GM12878 (cell line): Measurements from ENCODE around the gene EEPD1. TPM values are rescaled to one million over a fixed set of nuclear protein-coding genes. Genes with fewer than 3 reads are reported as not detected.
A peak's percentile ranks its signal among the peaks of the same experiment; 100 is the strongest.

Experiments used
- ATAC-seq: fragments of 200-7000 bp; cut with Tn5 transposase; 3 replicates; pipeline ENCODE4 v1.9.1; 2020; ENCODE audit warnings: mild to moderate bottlenecking, moderate library complexity
- BruUV-seq: library from RNA; stranded (reverse); fragments of 400-500 nt; replicated peaks from 2 replicates; lab custom pipeline; 2021; lab: Mats Ljungman, UMichigan
- CTCF ChIA-PET: fragments of 300-600 bp; sonication (Branson Sonifier 250); formaldehyde crosslinking; extraction: SDS; loops from one replicate; lab custom pipeline; 2021; ENCODE audit warnings: inconsistent platforms; lab: Yijun Ruan, JAX
- POLR2A ChIA-PET: fragments of 350-600 bp; formaldehyde crosslinking; extraction: SDS; loops from one replicate; lab custom pipeline; 2021; ENCODE audit warnings: inconsistent platforms; lab: Charles Lee
- RAD21 ChIA-PET: fragments of 300-600 bp; sonication (Branson Sonifier 250); formaldehyde crosslinking; loops from one replicate; lab custom pipeline; 2023; ENCODE audit warnings: antibody characterized with exemption; ENCODE audit not compliant: unreplicated experiment; lab: Charles Lee
- SMC1A ChIA-PET: fragments of 300-600 bp; sonication (Branson Sonifier 250); formaldehyde crosslinking; loops from one replicate; lab custom pipeline; 2023; ENCODE audit not compliant: unreplicated experiment, uncharacterized antibody; lab: Charles Lee
- DNase-seq: peaks from one replicate; pipeline ENCODE4 v3.0.0-alpha.2; 2011; ENCODE audit warnings: low read depth, low spot score
- FAIRE-seq: peaks from 3 replicates; lab custom pipeline; 2011; peaks lifted over from hg19 to GRCh38; lab: Jason Lieb, UNC
- H2AFZ ChIP-seq: 2 replicates; pipeline ENCODE4 v1.6.0; 2011; ENCODE audit warnings: low read depth, low read length, control low read depth; ENCODE audit not compliant: control insufficient read depth
- H3K27ac ChIP-seq: 2 replicates; pipeline ENCODE4 v1.5.1; 2011; ENCODE audit warnings: control low read depth; ENCODE audit not compliant: control insufficient read depth, insufficient read depth
- H3K27me3 ChIP-seq, 2 experiments: replicated peaks in 1 of 2; 2 replicates each; pipeline versions ENCODE4 v1.6.0 to v1.6.1; 2011; ENCODE audit warnings: low read length in 1 of 2; ENCODE audit not compliant: control insufficient read depth in 2 of 2, insufficient read depth in 2 of 2
- H3K36me3 ChIP-seq, 2 experiments: 2 replicates each; pipeline ENCODE4 v1.5.1; 2011; ENCODE audit warnings: low read length in 1 of 2; ENCODE audit not compliant: control insufficient read depth in 2 of 2, insufficient read depth in 2 of 2
- H3K4me1 ChIP-seq: 2 replicates; pipeline ENCODE4 v1.6.1; 2011; ENCODE audit warnings: mild to moderate bottlenecking, low read length, moderate library complexity, mixed read lengths; ENCODE audit not compliant: control insufficient read depth, insufficient read depth
- H3K4me2 ChIP-seq: 2 replicates; pipeline ENCODE4 v1.6.0; 2011; ENCODE audit warnings: control low read depth; ENCODE audit not compliant: control insufficient read depth, insufficient read depth
- H3K4me3 ChIP-seq: fragments of 200-600 bp; sonication (generic); 2 replicates; pipeline ENCODE4 v1.5.1; 2016
- H3K79me2 ChIP-seq: 2 replicates; pipeline ENCODE4 v1.6.0; 2011; ENCODE audit warnings: low read length; ENCODE audit not compliant: control insufficient read depth, insufficient read depth
- H3K9ac ChIP-seq: 2 replicates; pipeline ENCODE4 v1.8.0; 2011; ENCODE audit warnings: low read length, control low read depth, mixed read lengths; ENCODE audit not compliant: control insufficient read depth, insufficient read depth
- H3K9me3 ChIP-seq: replicated peaks from 3 replicates; pipeline ENCODE4 v1.5.1; 2011; ENCODE audit warnings: mild to moderate bottlenecking, low read length; ENCODE audit not compliant: control insufficient read depth, insufficient read depth
- H4K20me1 ChIP-seq: 2 replicates; pipeline ENCODE4 v1.6.0; 2011; ENCODE audit not compliant: control insufficient read depth, insufficient read depth
- ASH2L ChIP-seq: fragments of 300-600, 200-600 bp; sonication (generic); IDR thresholded peaks from 2 replicates; pipeline ENCODE4 v1.6.1; 2017; ENCODE audit warnings: low read depth, mild to moderate bottlenecking, borderline replicate concordance
- CBX5 ChIP-seq: sonication (generic); IDR thresholded peaks from 2 replicates; pipeline ENCODE4 v1.6.1; 2016; ENCODE audit warnings: low read depth, moderate library complexity, mild to moderate bottlenecking, inconsistent platforms
- FOXM1 ChIP-seq: IDR thresholded peaks from 2 replicates; pipeline ENCODE4 v1.6.1; 2012; ENCODE audit warnings: low read depth, mild to moderate bottlenecking, inconsistent platforms, low read length, moderate library complexity
- JUNB ChIP-seq: IDR thresholded peaks from 2 replicates; pipeline ENCODE4 v1.6.1; 2016; ENCODE audit warnings: antibody characterized with exemption, mild to moderate bottlenecking
- KDM1A ChIP-seq: fragments of 200-600 bp; sonication (generic); IDR thresholded peaks from 2 replicates; pipeline ENCODE4 v1.6.1; 2016; ENCODE audit warnings: borderline replicate concordance
- MEF2B ChIP-seq: fragments of 450-650 bp; IDR thresholded peaks from 2 replicates; pipeline ENCODE4 v1.6.1; 2018; ENCODE audit warnings: mild to moderate bottlenecking, moderate library complexity; ENCODE audit not compliant: partially characterized antibody, poor library complexity, severe bottlenecking
- POLR2AphosphoS2 ChIP-seq: IDR thresholded peaks from 2 replicates; pipeline ENCODE4 v1.6.1; 2011; ENCODE audit warnings: low read depth, mild to moderate bottlenecking, low read length, improper control_type of control experiment, moderate library complexity
- RUNX3 ChIP-seq: IDR thresholded peaks from 2 replicates; pipeline ENCODE4 v1.6.1; 2012; ENCODE audit warnings: low read length, inconsistent platforms
- WRNIP1 ChIP-seq: IDR thresholded peaks from 2 replicates; pipeline ENCODE4 v1.6.1; 2011; ENCODE audit warnings: low read depth, low read length, improper control_type of control experiment, borderline replicate concordance
- YY1 ChIP-seq: IDR thresholded peaks from 2 replicates; pipeline ENCODE4 v1.6.1; 2011; ENCODE audit warnings: low read depth, mild to moderate bottlenecking, low read length
- WGBS: methylation state at CpG from one replicate; pipeline ENCODE4 v1.1.6; 2016; ENCODE audit warnings: low lambda C conversion rate; ENCODE audit not compliant: insufficient replicate concordance, insufficient coverage; ENCODE audit errors: missing lambda C conversion rate; 5-methylcytosine and 5-hydroxymethylcytosine counted together
- in situ Hi-C: fragments of 300-500 bp; cut with MboI; formaldehyde crosslinking; loops from 9 replicates; pipeline ENCODE4 v1.14.3; 2018; ENCODE audit warnings: mixed read lengths
- intact Hi-C: fragments of 100-400 bp; cut with micrococcal nuclease; formaldehyde crosslinking; loops from one replicate; pipeline ENCODE4 v1.14.2; 2022; ENCODE audit not compliant: unreplicated experiment
- polyA plus RNA-seq, 11 experiments: library from polyadenylated mRNA; depleted of rRNA in 4 of 11; unstranded in 6 of 11; stranded (reverse) in 5 of 11; fragments of >200 nt; fragmentation: Nextera tagmentation in 4 of 11; fragmentation: Illumina TruSeq in 1 of 11; extraction: Ambion mirVana in 4 of 11; extraction: Trizol in 1 of 11; gene quantifications; 1 replicate in 1 of 11; 2 replicates in 10 of 11; pipeline versions ENCODE4 v1.2.1 to v1.2.3, GENCODE V29; 2011 to 2016; ENCODE audit warnings: inconsistent platforms in 2 of 11, missing spikeins in 2 of 11, low read depth in 1 of 11
- total RNA-seq, 4 experiments: library from RNA; depleted of rRNA in 3 of 4; stranded (reverse); fragments of >200 nt in 3 of 4; fragmentation: Illumina TruSeq in 1 of 4; extraction: Trizol in 1 of 4; gene quantifications; 2 replicates each; pipeline versions ENCODE4 v1.2.1 to v1.2.3, GENCODE V29; 2013 to 2021

The EEPD1 gene
- total and polyA plus RNA-seq, 10 of the 15 experiments (the other 5 are each of a cell fraction or from before 2014, with no cell fraction given), result 0.24 to 2.8 (median 0.86) TPM; not detected in 1

DNA sequence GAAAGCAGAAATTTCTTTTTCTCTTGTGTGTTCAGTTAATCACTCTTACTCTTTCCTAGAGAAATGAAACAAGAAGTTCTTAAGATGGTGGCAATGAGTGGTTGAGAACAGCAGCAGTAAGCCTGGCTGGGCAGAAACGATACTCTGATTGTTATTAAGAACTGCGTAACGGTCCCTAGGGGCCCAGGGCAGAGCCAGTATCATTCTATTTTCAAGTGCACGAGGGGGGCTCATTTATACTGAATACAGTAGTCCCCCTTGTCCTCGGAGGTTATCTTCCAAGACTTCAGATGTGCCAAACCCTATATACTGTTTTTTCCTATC lies 64.9 kb downstream of the EEPD1 start:
- ChIA-PET POLR2A (no interaction called here), CTCF (no interaction called here), SMC1A (no interaction called here), RAD21 (no interaction called here)
- ATAC-seq (peak; percentile 87), FAIRE-seq (no peak), DNase-seq (no peak)
- in situ Hi-C loops (no loop called here), intact Hi-C loops (no loop called here)
- Histone ChIP-seq H3K9me3 (no peaks in the 10 kb centered on the region), H3K27me3 (no peaks in the 10 kb centered on the region; a peak in 1 of 4 replicates), H3K4me2 (no peak overlapping the region), H4K20me1 (no peaks in the 10 kb centered on the region), H3K9ac (no peak overlapping the region), H3K4me3 (no peak overlapping the region), H2AFZ (0 out of 2 replicates have a peak overlapping the region, but pooled peaks have one; percentile 23), H3K4me1 (no peaks in the 10 kb centered on the region; the same call in 1 of the 2 replicates), H3K79me2 (no peaks in the 10 kb centered on the region), H3K36me3 (no peaks in the 10 kb centered on the region), H3K27ac (no peak overlapping the region)
- 28% methylated on average over 5 of the region's 5 CpGs for WGBS
- BruUV-seq, result no TSS peak
- TF ChIP-seq KDM1A (no peak), MEF2B (peak; percentile 52), YY1 (no peak), ASH2L (no peak)

DNA sequence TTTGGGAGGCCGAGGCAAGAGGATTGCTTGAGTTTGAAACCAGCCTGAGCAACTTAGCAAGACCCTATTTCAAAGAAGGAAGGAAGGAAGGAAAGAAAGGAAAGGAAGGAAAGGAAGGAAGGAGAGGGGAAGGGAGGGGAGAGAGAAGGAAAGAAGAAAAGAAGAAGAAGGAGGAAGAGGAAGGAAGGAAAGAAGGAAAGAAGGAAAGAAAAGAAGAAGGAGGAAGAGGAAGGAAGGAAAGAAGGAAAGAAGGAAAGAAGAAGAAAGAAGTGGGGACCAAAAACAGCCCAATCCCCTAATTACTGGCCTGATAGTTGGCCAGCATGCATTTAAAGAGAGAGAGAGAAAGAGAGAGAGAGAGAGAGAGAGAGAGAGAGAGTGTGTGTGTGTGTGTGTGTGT lies 66.4 kb downstream of the EEPD1 start:
- no peak overlapping the region for H3K4me3 ChIP-seq
- in situ Hi-C loops, result no loop called here
- no peak overlapping the region for H3K4me2 ChIP-seq
- H3K27me3 ChIP-seq, result no peaks in the 10 kb centered on the region; a peak in 1 of 4 replicates
- H3K4me1 ChIP-seq, result no peaks in the 10 kb centered on the region; the same call in 1 of the 2 replicates
- no peak for ATAC-seq
- no peak overlapping the region for H3K9ac ChIP-seq
- ChIA-PET CTCF (interaction anchor here (0.6 kb wide), 1 partner anchor 35 kb away, joined by 4 read pairs; no protein-coding TSS in a partner anchor), RAD21 (interaction anchor here (0.6 kb wide), 1 partner anchor 10 kb away, joined by 3 read pairs; no protein-coding TSS in a partner anchor), POLR2A (interaction anchor here (0.6 kb wide), 1 partner anchor 799 kb away, joined by 3 read pairs; no protein-coding TSS in a partner anchor), SMC1A (interaction anchor here (0.6 to 1.0 kb wide), 3 partner anchors 40 to 64 kb away, joined by 3 read pairs; no protein-coding TSS in a partner anchor)
- no peaks in the 10 kb centered on the region for H3K36me3 ChIP-seq
- no peak overlapping the region for H3K27ac ChIP-seq
- no peaks in the 10 kb centered on the region for H4K20me1 ChIP-seq
- no peak for FAIRE-seq
- H3K79me2 ChIP-seq, result no peaks in the 10 kb centered on the region
- DNase-seq, result no peak
- no peak overlapping the region for H2AFZ ChIP-seq
- no TSS peak for BruUV-seq
- intact Hi-C loops, result no loop called here
- 21% methylated on average over 1 of the region's 1 CpG for WGBS
- H3K9me3 ChIP-seq, result no peaks in the 10 kb centered on the region
- TF ChIP-seq RUNX3 (no peak), POLR2AphosphoS2 (no peak), CBX5 (no peak), WRNIP1 (no peak), JUNB (no peak), FOXM1 (no peak)
